GM18873 (cell line): ENCODE data around the gene ORC5.
"Not testable (repeated sequence)": the region's sequence is repeated elsewhere in the genome, so short reads cannot be mapped to it uniquely, and the experiment has no call there.

ENCODE experiments used
- ATAC-seq: cut with Tn5 transposase; IDR thresholded peaks from one replicate; pipeline ENCODE4 v1.9.1; 2021; ENCODE audit warnings: mild to moderate bottlenecking, moderate library complexity, moderate number of reproducible peaks; ENCODE audit not compliant: unreplicated experiment, low FRiP score

The ORC5 gene

GRCh38 chr7:104196161-104196560, 11.7 kb downstream of the ORC5 start:
- no peak for ATAC-seq

- ATAC-seq, result no peak
These were observed 15.4 kb downstream of the ORC5 start for GRCh38 chr7:104192434-104192833.

- ATAC-seq, result no peak
These were observed 22.5 kb downstream of the ORC5 start for GRCh38 chr7:104185346-104185745.

- no peak for ATAC-seq
These were observed 28.6 kb downstream of the ORC5 start for GRCh38 chr7:104179178-104179577.

GRCh38 chr7:104177565-104178083, 30.2 kb downstream of the ORC5 start:
- not testable (repeated sequence) for ATAC-seq

- ATAC-seq, result no peak
These were observed 31.5 kb downstream of the ORC5 start for GRCh38 chr7:104176332-104176731.

- no peak for ATAC-seq
These were observed 32.3 kb downstream of the ORC5 start for GRCh38 chr7:104175361-104175984.

GRCh38 chr7:104174798-104175197, 33.0 kb downstream of the ORC5 start:
- ATAC-seq, result no peak

GRCh38 chr7:104162081-104162480, 45.7 kb downstream of the ORC5 start:
- no peak for ATAC-seq

GRCh38 chr7:104161244-104161643, 46.6 kb downstream of the ORC5 start:
- no peak for ATAC-seq

- ATAC-seq, result no peak
These were observed 47.4 kb downstream of the ORC5 start for GRCh38 chr7:104160375-104160774.

GRCh38 chr7:104156842-104157277, 51.0 kb downstream of the ORC5 start:
- ATAC-seq, result no peak

- ATAC-seq, result no peak
These were observed 54.5 kb downstream of the ORC5 start for GRCh38 chr7:104153287-104153686.

- ATAC-seq, result no peak
These were observed 55.3 kb downstream of the ORC5 start for GRCh38 chr7:104152468-104152867.

- no peak for ATAC-seq
These were observed 57.3 kb downstream of the ORC5 start for GRCh38 chr7:104150470-104150869.

- no peak for ATAC-seq
These were observed 58.0 kb downstream of the ORC5 start for GRCh38 chr7:104149822-104150221.

- ATAC-seq, result no peak
These were observed 65.7 kb downstream of the ORC5 start for GRCh38 chr7:104142147-104142546.

GRCh38 chr7:104137971-104138370, 69.8 kb downstream of the ORC5 start:
- no peak for ATAC-seq

- no peak for ATAC-seq
These were observed 70.3 kb downstream of the ORC5 start for GRCh38 chr7:104137511-104137910.

- no peak for ATAC-seq
These were observed 70.8 kb downstream of the ORC5 start for GRCh38 chr7:104136981-104137380.

- no peak for ATAC-seq
These were observed 71.3 kb downstream of the ORC5 start for GRCh38 chr7:104136561-104136960.

- no peak for ATAC-seq
These were observed 71.9 kb downstream of the ORC5 start for GRCh38 chr7:104135760-104136558.
